Activated naive CD4-positive, alpha-beta T cell treated with Interleukin-2 at 50 U/mL for 16 hours (primary cell): ENCODE results near the gene PAN3.
"Not testable (repeated sequence)": the region's sequence is repeated elsewhere in the genome, so short reads cannot be mapped to it uniquely, and the experiment has no call there.

Experiments
- DNase-seq: peaks from one replicate; pipeline ENCODE4 v3.0.0-alpha.2; 2020

Gene PAN3

GRCh38 chr13:28138012-28138755 is at the start of gene PAN3:
Gene PAN3 (plus strand): TSS chr13:28138545. CDS start chr13:28138658, 113 bp downstream.
- peak; percentile 92 for DNase-seq

DNA sequence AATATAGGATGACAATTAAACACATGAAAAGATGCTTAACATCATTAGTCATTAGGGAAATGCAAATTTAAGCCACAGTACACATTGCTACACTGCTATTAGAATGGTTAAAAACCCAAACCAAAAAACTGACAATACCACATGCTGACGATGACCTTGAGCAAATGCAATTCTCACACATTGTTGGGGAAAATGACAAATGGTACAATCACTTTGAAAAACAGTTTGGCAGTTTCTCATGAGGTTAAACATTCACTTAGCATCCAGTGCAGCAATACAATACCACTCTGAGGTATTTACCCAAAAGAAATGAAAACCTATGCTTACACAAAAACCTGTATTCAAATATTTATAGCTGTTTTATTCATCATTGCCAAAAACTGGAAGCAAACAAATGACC is 49.3 kb upstream of the PAN3 start:
- DNase-seq = no peak

- no peak for DNase-seq
Measured at GRCh38 chr13:28092431-28092830, 45.9 kb upstream of the PAN3 start.

DNA sequence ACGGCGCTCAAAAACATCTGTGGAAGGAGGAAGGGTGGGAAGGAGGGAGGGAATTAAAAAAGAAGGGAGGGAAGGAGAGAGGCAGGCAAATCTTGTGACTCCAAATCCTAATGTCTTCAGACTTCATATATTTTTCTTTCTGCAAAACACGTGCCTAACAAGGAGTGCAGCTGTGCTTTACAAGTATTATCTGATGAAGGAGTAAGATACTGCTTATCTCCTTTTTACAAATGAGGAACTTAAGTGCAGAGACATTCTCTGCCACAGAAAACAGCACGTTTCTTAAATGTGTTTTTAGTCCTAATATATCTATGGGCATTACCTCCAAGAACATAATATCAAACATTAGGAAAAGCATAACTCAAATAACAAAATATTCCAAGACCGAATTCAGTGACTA is 44.5 kb upstream of the PAN3 start:
- no peak for DNase-seq

- DNase-seq = no peak
Measured at GRCh38 chr13:28094306-28094705, 44.0 kb upstream of the PAN3 start.

DNA sequence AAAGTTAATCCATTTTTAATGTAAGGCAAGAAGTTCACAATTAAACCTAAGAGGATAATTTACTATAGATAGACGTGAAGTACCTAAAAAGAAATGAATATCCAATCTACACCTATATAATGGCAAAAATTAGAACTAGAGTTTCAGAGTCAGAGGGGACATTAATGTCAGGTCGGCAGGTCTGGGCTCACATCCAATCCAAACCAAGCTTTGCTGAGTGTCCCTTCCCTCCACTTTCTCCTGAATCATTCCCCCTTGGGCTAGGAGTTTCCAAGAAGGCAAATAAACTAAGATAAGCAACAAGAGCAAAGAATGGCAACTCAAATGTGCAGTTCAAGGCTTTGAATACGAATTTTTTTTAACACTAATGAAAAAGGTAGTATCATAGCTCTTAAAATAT is 40.8 kb upstream of the PAN3 start:
- DNase-seq = no peak

DNA sequence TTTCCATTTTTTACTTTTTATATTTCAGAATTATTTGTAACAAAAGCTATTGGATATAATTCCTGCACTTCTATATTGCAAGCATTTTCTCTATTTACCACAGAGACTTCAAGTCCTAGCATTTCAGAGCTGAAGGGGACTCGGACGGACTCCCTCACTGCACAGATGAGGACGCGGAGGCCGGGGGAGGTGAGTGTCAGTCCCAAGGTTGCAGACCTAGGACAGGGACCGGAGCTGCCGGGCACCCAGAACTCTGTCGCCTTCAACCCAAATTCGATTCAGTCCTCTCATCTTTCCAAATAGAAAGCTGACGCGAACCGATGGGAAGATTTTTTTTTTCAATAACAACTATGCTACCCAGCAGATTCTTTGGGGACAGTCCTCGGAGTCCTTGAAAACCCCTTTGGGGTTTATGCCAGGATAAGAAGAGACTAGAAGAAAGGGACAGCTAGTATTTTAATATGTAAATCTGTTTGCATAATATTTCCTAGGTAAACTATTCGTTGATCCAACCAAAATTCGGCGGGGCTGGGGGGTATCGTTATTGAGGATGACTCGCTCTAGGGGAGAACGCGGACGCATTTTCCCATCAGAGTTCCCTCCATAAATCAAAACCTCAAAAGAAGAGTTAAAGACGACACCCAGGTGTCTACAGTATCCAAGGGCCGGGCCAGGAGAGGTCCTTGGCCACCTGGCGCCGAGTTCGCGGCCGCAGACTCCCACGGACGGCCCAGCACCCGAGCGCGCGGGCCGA is 38.8 kb upstream of the PAN3 start:
- DNase-seq = no peak

DNA sequence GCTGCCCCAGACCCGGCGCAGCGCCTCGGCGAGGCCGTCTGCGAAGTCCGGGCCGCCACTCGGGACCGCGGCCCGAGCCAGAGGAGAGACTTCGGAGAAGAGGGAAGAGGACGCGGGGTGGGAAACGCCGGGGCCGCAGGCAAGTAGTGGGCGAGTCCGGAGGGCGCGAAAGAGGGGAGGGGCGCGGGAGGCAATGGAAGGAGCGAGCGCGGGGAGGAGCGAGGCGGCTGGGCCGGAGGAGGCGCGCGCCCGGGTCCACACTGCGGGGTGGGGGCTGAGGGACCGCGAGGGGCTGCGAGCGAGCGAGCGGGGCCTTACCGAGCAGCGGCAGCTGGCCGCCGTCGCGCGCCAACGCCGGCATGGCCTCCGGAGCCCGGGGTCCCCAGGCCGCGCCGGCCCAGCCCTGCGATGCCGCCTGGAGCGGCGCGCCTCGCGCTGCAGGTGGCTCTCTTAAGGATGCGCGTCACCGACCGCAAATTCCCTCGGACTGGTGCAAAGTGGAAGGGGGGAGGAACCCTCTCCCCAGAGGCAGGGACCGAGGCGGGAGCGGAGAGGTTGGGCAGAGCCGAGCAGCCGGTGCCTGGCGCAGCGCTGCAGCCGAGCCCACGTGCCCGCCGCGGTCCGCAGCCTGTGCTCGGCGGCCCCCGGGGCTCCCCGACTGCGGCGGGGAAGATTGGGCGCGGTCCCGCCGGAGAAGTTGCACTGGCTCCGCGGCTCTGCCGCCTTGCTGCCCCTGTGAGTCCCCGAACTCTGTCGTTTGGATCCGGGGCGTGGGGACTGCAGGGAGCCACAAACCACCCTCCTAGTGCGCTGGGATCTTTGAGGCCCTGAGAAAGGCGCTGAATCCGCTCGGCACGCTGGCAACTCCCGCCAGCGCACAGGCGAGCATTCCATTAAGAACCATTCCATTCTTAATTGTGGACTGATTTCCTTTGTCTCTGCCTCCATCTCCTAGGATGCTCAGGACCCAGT is 37.9 kb upstream of the PAN3 start, which contains the start of gene FLT3:
Gene FLT3, minus strand, starts transcription at position 427 of the 972 bp plus-strand sequence. Its CDS starts 66 bp downstream, at position 361.
- DNase-seq = peak; percentile 9

DNA sequence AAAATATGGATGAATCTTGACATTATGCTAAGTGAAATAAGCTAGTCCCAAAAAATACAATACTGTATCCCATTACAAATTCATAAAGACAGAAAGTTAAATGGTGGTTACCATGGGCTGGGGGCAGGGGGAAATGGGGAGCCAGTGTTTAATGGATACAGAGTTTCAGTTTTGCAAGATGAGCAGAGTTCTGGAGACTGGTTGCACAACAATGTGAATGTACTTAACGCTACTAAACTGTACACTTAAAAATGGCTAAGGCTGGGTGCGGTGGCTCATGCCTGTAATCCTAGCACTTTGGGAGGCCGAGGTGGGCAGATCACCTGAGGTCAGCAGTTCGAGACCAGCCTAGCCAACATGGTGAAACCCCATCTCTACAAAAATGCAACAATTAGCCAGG is 36.5 kb upstream of the PAN3 start:
- not testable (repeated sequence) for DNase-seq

- DNase-seq = no peak
Measured at GRCh38 chr13:28106976-28107375, 31.4 kb upstream of the PAN3 start.

DNA sequence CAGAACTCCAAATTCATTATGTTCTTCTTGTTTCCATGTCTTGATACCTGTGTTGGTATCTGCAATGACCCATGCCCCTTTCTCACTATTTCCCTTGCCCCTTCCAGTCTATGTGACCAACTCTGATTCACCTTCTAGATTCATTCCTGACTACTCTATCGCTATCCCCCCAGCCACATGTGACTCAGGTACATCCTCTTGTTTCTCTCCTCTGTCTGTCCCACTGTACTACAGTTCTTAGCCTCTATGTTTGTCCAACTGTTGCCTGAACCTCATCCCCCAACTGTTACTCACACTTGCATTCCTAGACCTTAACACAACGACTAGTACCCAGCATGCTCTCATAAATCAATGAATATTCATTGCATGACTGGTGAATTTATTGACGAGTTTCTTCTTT is 27.9 kb upstream of the PAN3 start:
- no peak for DNase-seq

- DNase-seq = no peak
Measured at GRCh38 chr13:28116736-28117135, 21.6 kb upstream of the PAN3 start.

GRCh38 chr13:28117689-28118377 is 20.5 kb upstream of the PAN3 start:
- DNase-seq = no peak

- no peak for DNase-seq
Measured at GRCh38 chr13:28120317-28120716, 18.0 kb upstream of the PAN3 start.

GRCh38 chr13:28121224-28121623 is 17.1 kb upstream of the PAN3 start:
- no peak for DNase-seq

- DNase-seq = no peak
Measured at GRCh38 chr13:28128030-28128429, 10.3 kb upstream of the PAN3 start.

GRCh38 chr13:28128926-28129325 is 9.4 kb upstream of the PAN3 start:
- no peak for DNase-seq

GRCh38 chr13:28129911-28130693 is 8.2 kb upstream of the PAN3 start:
- no peak for DNase-seq

- DNase-seq = no peak
Measured at GRCh38 chr13:28131646-28132045, 6.7 kb upstream of the PAN3 start.

- no peak for DNase-seq
Measured at GRCh38 chr13:28136916-28137315, 1.4 kb upstream of the PAN3 start.

DNA sequence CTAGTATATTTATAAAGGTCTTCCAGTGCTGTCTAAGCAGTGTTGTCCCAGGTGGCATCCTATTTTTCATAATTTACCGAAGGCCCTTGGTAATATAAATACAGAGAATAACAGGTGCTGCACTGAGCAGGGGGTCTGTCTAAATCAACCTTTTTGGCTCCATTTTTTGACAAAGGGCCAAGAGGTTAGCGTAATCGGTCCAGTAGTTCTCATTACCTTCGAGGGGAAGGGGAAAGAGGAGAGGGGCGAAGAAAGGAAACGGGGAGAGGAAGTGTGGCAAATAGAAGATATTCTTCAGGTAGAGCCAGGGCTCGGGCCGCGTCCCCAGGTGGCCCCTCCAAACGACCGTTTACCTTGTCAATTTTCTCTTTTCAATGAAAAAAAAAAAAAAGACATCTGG is 749 bp upstream of the PAN3 start:
- no peak for DNase-seq
